K562 (cell line): ENCODE data around the gene SEC22A. TPM values are rescaled to one million over a fixed set of nuclear protein-coding genes. Genes with fewer than 3 reads are reported as not detected.

ENCODE experiments used
- ATAC-seq: fragments of 200-7000 bp; cut with Tn5 transposase; 3 replicates; pipeline ENCODE4 v1.9.1; 2020; ENCODE audit warnings: moderate library complexity
- BruUV-seq: library from RNA; stranded (reverse); fragments of 400-500 nt; replicated peaks from 2 replicates; lab custom pipeline; 2021; lab: Mats Ljungman, UMichigan
- CTCF ChIA-PET: fragments of 300-600 bp; formaldehyde crosslinking; extraction: SDS; loops from one replicate; lab custom pipeline; 2021; ENCODE audit warnings: low intra/inter-chr PET ratio; lab: Yijun Ruan, JAX
- POLR2A ChIA-PET: fragments of 300-600, 350-650 bp; sonication (Branson Sonifier 250); formaldehyde crosslinking; extraction: SDS; loops from one replicate; lab custom pipeline; 2021; ENCODE audit warnings: antibody characterized with exemption, inconsistent platforms; lab: Yijun Ruan, JAX
- DNase-seq, 4 experiments: peaks; one replicate each; pipeline versions ENCODE4 v3.0.0 to v3.0.0-alpha.2; 2011 to 2018; ENCODE audit warnings: low spot score in 3 of 4, mixed read lengths in 3 of 4; ENCODE audit errors: extremely low read depth in 1 of 4
- FAIRE-seq: peaks from 2 replicates; lab custom pipeline; 2011; peaks lifted over from hg19 to GRCh38; lab: Jason Lieb, UNC
- H2AFZ ChIP-seq: 2 replicates; pipeline ENCODE4 v1.6.0; 2011; ENCODE audit warnings: low read depth, low read length, control low read depth, inconsistent platforms
- H3K27ac ChIP-seq: fragments of 200-600 bp; 3 replicates; pipeline ENCODE4 v1.8.0; 2011; ENCODE audit warnings: low read depth, mild to moderate bottlenecking, control low read depth, inconsistent platforms, low read length, moderate library complexity, mixed read lengths; ENCODE audit errors: extremely low read depth
- H3K27me3 ChIP-seq, 2 experiments: fragments of 300-600 bp in 1 of 2; 2 replicates in 1 of 2; 3 replicates in 1 of 2; pipeline versions ENCODE4 v1.6.0 to v1.8.0; 2011; ENCODE audit warnings: inconsistent platforms in 2 of 2, low read length in 2 of 2, mild to moderate bottlenecking in 1 of 2, mixed read lengths in 1 of 2, moderate library complexity in 1 of 2; ENCODE audit not compliant: control insufficient read depth in 2 of 2, insufficient read depth in 2 of 2
- H3K36me3 ChIP-seq: fragments of 300-600 bp; 3 replicates; pipeline ENCODE4 v1.8.0; 2011; ENCODE audit warnings: mild to moderate bottlenecking, low read length, inconsistent platforms; ENCODE audit not compliant: control insufficient read depth, insufficient read depth
- H3K4me1 ChIP-seq, 2 experiments: fragments of 200-600 bp in 1 of 2; replicated peaks in 1 of 2; 2 replicates in 1 of 2; 3 replicates in 1 of 2; pipeline versions ENCODE4 v1.5.1 to v1.8.0; 2011; ENCODE audit warnings: inconsistent platforms in 2 of 2, low read length in 2 of 2, mild to moderate bottlenecking in 1 of 2, mixed read lengths in 1 of 2, moderate library complexity in 1 of 2; ENCODE audit not compliant: control insufficient read depth in 2 of 2, insufficient read depth in 2 of 2
- H3K4me2 ChIP-seq: 2 replicates; pipeline ENCODE4 v1.6.1; 2011; ENCODE audit warnings: low read length, control low read depth, inconsistent platforms, mixed read lengths; ENCODE audit not compliant: insufficient read depth
- H3K4me3 ChIP-seq: fragments of 200-600 bp; sonication (generic), shearing (Covaris generic); 2 replicates; pipeline ENCODE4 v1.5.1; 2016; ENCODE audit warnings: control low read depth, inconsistent platforms
- H3K79me2 ChIP-seq: fragments of 200-600 bp; 3 replicates; pipeline ENCODE4 v1.8.0; 2011; ENCODE audit warnings: low read length, inconsistent platforms; ENCODE audit not compliant: control insufficient read depth, insufficient read depth
- H3K9ac ChIP-seq, 2 experiments: 2 replicates each; pipeline versions ENCODE4 v1.6.0 to v1.6.1; 2011; ENCODE audit warnings: low read depth in 2 of 2, low read length in 2 of 2, control low read depth in 1 of 2, inconsistent platforms in 1 of 2, mild to moderate bottlenecking in 1 of 2, mixed read lengths in 1 of 2; ENCODE audit not compliant: insufficient read depth in 1 of 2
- H3K9me1 ChIP-seq: one replicate; pipeline ENCODE4 v1.6.0; 2011; ENCODE audit warnings: inconsistent platforms, mild to moderate bottlenecking, low read length, moderate library complexity; ENCODE audit not compliant: control insufficient read depth, insufficient read depth
- H3K9me3 ChIP-seq: replicated peaks from 2 replicates; pipeline ENCODE4 v1.5.1; 2011; ENCODE audit warnings: low read depth, low read length, inconsistent platforms; ENCODE audit not compliant: control insufficient read depth, insufficient read depth
- H4K20me1 ChIP-seq: replicated peaks from 2 replicates; pipeline ENCODE4 v1.6.1; 2011; ENCODE audit warnings: low read length, inconsistent platforms, mixed read lengths; ENCODE audit not compliant: control insufficient read depth, insufficient read depth
- ARID4B ChIP-seq: sonication (generic); formaldehyde crosslinking; IDR thresholded peaks from 2 replicates; pipeline ENCODE4 v1.8.0; 2022; ENCODE audit warnings: mild to moderate bottlenecking, missing genetic modification reagents
- HDAC6 ChIP-seq: IDR thresholded peaks from 2 replicates; pipeline ENCODE4 v1.6.1; 2012; ENCODE audit warnings: low read depth, mild to moderate bottlenecking, control low read depth, inconsistent platforms, low read length, moderate library complexity
- PKNOX1 ChIP-seq: fragments of 450-650 bp; IDR thresholded peaks from 2 replicates; pipeline ENCODE4 v1.6.1; 2016
- RBM17 ChIP-seq: fragments of 200-400 bp; formaldehyde crosslinking; IDR thresholded peaks from 2 replicates; pipeline ENCODE4 v1.6.1; 2017; ENCODE audit warnings: low read depth, mild to moderate bottlenecking, low read length, borderline replicate concordance
- SIX5 ChIP-seq, 2 experiments: IDR thresholded peaks; 2 replicates each; pipeline ENCODE4 v1.6.1; 2011; ENCODE audit warnings: low read length in 2 of 2, borderline replicate concordance in 1 of 2, low read depth in 1 of 2, mild to moderate bottlenecking in 1 of 2, moderate library complexity in 1 of 2; ENCODE audit not compliant: insufficient read depth in 1 of 2
- ZNF277 ChIP-seq: fragments of 250-450 bp; sonication (Bioruptor Pico); IDR thresholded peaks from 2 replicates; pipeline ENCODE4 v1.8.0; 2022; ENCODE audit warnings: inconsistent platforms, mild to moderate bottlenecking, moderate library complexity, borderline replicate concordance
- ZNF583 ChIP-seq: fragments of 250-450 bp; sonication (Bioruptor Pico); IDR thresholded peaks from 2 replicates; pipeline ENCODE4 v1.4.0; 2020
- ZNF699 ChIP-seq: fragments of 250-450 bp; sonication (Bioruptor Pico); IDR thresholded peaks from 2 replicates; pipeline ENCODE4 v1.8.0; 2021; ENCODE audit warnings: mild to moderate bottlenecking, moderate library complexity; ENCODE audit not compliant: insufficient replicate concordance
- ZNF75A ChIP-seq: fragments of 450-650 bp; formaldehyde crosslinking; IDR thresholded peaks from 2 replicates; pipeline ENCODE4 v1.4.0; 2020; ENCODE audit warnings: mild to moderate bottlenecking
- WGBS: fragments of 100-300 bp; shearing (Covaris generic); methylation state at CpG from one replicate; pipeline ENCODE4 v1.1.6; 2016; ENCODE audit warnings: low coverage, mixed read lengths; ENCODE audit not compliant: insufficient coverage; ENCODE audit errors: missing lambda C conversion rate; 5-methylcytosine and 5-hydroxymethylcytosine counted together
- in situ Hi-C: fragments of 300-500 bp; cut with MboI; formaldehyde crosslinking; loops from 4 replicates; pipeline ENCODE4 v1.15.0; 2018; ENCODE audit warnings: inconsistent platforms, mixed read lengths
- intact Hi-C: fragments of 100-400 bp; cut with micrococcal nuclease; formaldehyde crosslinking; loops from 2 replicates; pipeline ENCODE4 v1.14.2; 2022
- polyA plus RNA-seq, 8 experiments: library from polyadenylated mRNA; depleted of rRNA in 4 of 8; stranded (reverse) in 5 of 8; unstranded in 3 of 8; fragments of >200 nt; fragmentation: Nextera tagmentation in 2 of 8; fragmentation: Illumina TruSeq in 1 of 8; extraction: Ambion mirVana in 2 of 8; extraction: Trizol in 1 of 8; gene quantifications; 2 replicates each; pipeline versions ENCODE4 v1.2.1 to v1.2.3, GENCODE V29; 2011 to 2014; ENCODE audit warnings: inconsistent platforms in 1 of 8, missing spikeins in 1 of 8
- total RNA-seq, 7 experiments: library from RNA; depleted of rRNA in 6 of 7; stranded (reverse); fragments of >200 nt in 6 of 7; fragmentation: Illumina TruSeq in 2 of 7; extraction: Trizol in 2 of 7; gene quantifications; 2 replicates each; pipeline versions ENCODE4 v1.2.1 to v1.2.3, GENCODE V29; 2011 to 2021; ENCODE audit warnings: low replicate concordance in 1 of 7

SEC22A gene
- total and polyA plus RNA-seq, 9 of the 15 experiments (the other 6 are each of a cell fraction or from before 2014, with no cell fraction given) = 7.9 to 44.5 (median 20.5) TPM

- no peak overlapping the region for H3K4me3 ChIP-seq
- no peak for TF ChIP-seq SIX5 (IDR thresholded peaks at IDR 0.05; ENCODE audit: borderline replicate concordance in 1 of 2, insufficient read depth in 1 of 2, low read depth in 1 of 2, low read length in 2 of 2)
- TF ChIP-seq ZNF699 = no peak
- 0 out of 2 replicates have a peak, but pooled peaks have one; percentile 22 for TF ChIP-seq PKNOX1
- no peak for TF ChIP-seq ZNF75A
- FAIRE-seq (no peak), DNase-seq (no peak), ATAC-seq (no peak)
- in situ Hi-C loops = no loop called here
- intact Hi-C loops = no loop called here
- H3K9me1 ChIP-seq = no peaks in the 10 kb centered on the region
- no peak overlapping the region for H3K4me2 ChIP-seq
- POLR2A ChIA-PET = interaction anchor here (0.6 kb wide), 1 partner anchor 1567 kb away, joined by 5 read pairs; no protein-coding TSS in a partner anchor
- peaks cover 10 to 67% of the 10 kb centered on the region in 2 experiments; a peak in 4 of 5 replicates for H3K27me3 ChIP-seq
- WGBS = 2% methylated on average over 6 of the region's 8 CpGs
- no TSS peak for BruUV-seq
- H3K27ac ChIP-seq = no peak overlapping the region
- 0 out of 2 replicates have a peak, but pooled peaks cover 6% of the 10 kb centered on the region for H4K20me1 ChIP-seq
- CTCF ChIA-PET = no interaction called here
- no peaks in the 10 kb centered on the region for H3K36me3 ChIP-seq
- no peaks in the 10 kb centered on the region for H3K4me1 ChIP-seq
- no peak overlapping the region for H2AFZ ChIP-seq
- H3K9me3 ChIP-seq = no peaks in the 10 kb centered on the region
- no peak overlapping the region for H3K9ac ChIP-seq
- no peaks in the 10 kb centered on the region for H3K79me2 ChIP-seq
Observed at GRCh38 chr3:123321806-123322205, 120.1 kb downstream of the SEC22A start.

GRCh38 chr3:123322866-123323265 is 121.1 kb downstream of the SEC22A start:
- H3K27me3 ChIP-seq = peaks cover 10 to 66% of the 10 kb centered on the region in 2 experiments; a peak in 4 of 5 replicates
- ChIA-PET POLR2A (no interaction called here), CTCF (no interaction called here)
- no peak for TF ChIP-seq RBM17
- no peak for TF ChIP-seq HDAC6
- TF ChIP-seq ARID4B (CRISPR knock-in tag) = no peak
- no peak for TF ChIP-seq ZNF583 (CRISPR knock-in tag)
- TF ChIP-seq ZNF277 (CRISPR knock-in tag) = no peak

More at GRCh38 chr3:123322866-123323265, 121.1 kb downstream of the SEC22A start:
- in situ Hi-C loops (no loop called here), intact Hi-C loops (no loop called here)
- no peak overlapping the region; a peak in 1 of 4 replicates for H3K9ac ChIP-seq
- no peak overlapping the region for H3K4me2 ChIP-seq
- no peaks in the 10 kb centered on the region for H3K9me1 ChIP-seq
- H3K4me1 ChIP-seq = no peaks in the 10 kb centered on the region
- WGBS = 0% methylated on average over 10 of the region's 11 CpGs
- no peaks in the 10 kb centered on the region for H3K79me2 ChIP-seq
- no peak overlapping the region for H3K27ac ChIP-seq
- H3K4me3 ChIP-seq = no peak overlapping the region
- no peak for DNase-seq
- no peak for FAIRE-seq
- H3K36me3 ChIP-seq = no peaks in the 10 kb centered on the region
- H3K9me3 ChIP-seq = no peaks in the 10 kb centered on the region
- ATAC-seq = no peak
- no peak overlapping the region for H2AFZ ChIP-seq
- H4K20me1 ChIP-seq = 0 out of 2 replicates have a peak, but pooled peaks cover 6% of the 10 kb centered on the region
- BruUV-seq = no TSS peak
